ENCODE measurements around the gene AP3M1.
"Not testable (repeated sequence)": the region's sequence is repeated elsewhere in the genome, so short reads cannot be mapped to it uniquely, and the experiment has no call there.

AP3M1 gene, protein sequence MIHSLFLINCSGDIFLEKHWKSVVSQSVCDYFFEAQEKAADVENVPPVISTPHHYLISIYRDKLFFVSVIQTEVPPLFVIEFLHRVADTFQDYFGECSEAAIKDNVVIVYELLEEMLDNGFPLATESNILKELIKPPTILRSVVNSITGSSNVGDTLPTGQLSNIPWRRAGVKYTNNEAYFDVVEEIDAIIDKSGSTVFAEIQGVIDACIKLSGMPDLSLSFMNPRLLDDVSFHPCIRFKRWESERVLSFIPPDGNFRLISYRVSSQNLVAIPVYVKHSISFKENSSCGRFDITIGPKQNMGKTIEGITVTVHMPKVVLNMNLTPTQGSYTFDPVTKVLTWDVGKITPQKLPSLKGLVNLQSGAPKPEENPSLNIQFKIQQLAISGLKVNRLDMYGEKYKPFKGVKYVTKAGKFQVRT

GRCh38 chr10:74150204-74150989 lies at the start of gene AP3M1:
Gene AP3M1, minus strand, starts transcription at chr10:74150828. Its CDS starts 12,449 bp downstream, at chr10:74138379.
- TF ChIP-seq, protein P1, sequence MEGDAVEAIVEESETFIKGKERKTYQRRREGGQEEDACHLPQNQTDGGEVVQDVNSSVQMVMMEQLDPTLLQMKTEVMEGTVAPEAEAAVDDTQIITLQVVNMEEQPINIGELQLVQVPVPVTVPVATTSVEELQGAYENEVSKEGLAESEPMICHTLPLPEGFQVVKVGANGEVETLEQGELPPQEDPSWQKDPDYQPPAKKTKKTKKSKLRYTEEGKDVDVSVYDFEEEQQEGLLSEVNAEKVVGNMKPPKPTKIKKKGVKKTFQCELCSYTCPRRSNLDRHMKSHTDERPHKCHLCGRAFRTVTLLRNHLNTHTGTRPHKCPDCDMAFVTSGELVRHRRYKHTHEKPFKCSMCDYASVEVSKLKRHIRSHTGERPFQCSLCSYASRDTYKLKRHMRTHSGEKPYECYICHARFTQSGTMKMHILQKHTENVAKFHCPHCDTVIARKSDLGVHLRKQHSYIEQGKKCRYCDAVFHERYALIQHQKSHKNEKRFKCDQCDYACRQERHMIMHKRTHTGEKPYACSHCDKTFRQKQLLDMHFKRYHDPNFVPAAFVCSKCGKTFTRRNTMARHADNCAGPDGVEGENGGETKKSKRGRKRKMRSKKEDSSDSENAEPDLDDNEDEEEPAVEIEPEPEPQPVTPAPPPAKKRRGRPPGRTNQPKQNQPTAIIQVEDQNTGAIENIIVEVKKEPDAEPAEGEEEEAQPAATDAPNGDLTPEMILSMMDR (IDR thresholded peaks at IDR 0.05; ENCODE audit: control insufficient read depth, extremely low read depth, insufficient read depth): no peak
- no peak for DNase-seq (ENCODE audit: low read depth)
- peak within 1 kb of the TSS; percentile 96 for H3K4me3 ChIP-seq (ENCODE audit: low read depth, low read length)

- H3K4me3 ChIP-seq (ENCODE audit: low read depth, low read length): no peak overlapping the region
- TF ChIP-seq, protein P1 (IDR thresholded peaks at IDR 0.05; ENCODE audit: control insufficient read depth, extremely low read depth, insufficient read depth): no peak
- no peak for DNase-seq (ENCODE audit: low read depth)
Observed at GRCh38 chr10:74199315-74199714, 48.7 kb upstream of the AP3M1 start.

- TF ChIP-seq, protein P1 (IDR thresholded peaks at IDR 0.05; ENCODE audit: control insufficient read depth, extremely low read depth, insufficient read depth): no peak
- no peak for DNase-seq (ENCODE audit: low read depth)
- H3K4me3 ChIP-seq (ENCODE audit: low read depth, low read length): no peak overlapping the region
Observed at GRCh38 chr10:74194999-74195398, 44.4 kb upstream of the AP3M1 start.

GRCh38 chr10:74194545-74194944 lies 43.9 kb upstream of the AP3M1 start:
- TF ChIP-seq, protein P1 (IDR thresholded peaks at IDR 0.05; ENCODE audit: control insufficient read depth, extremely low read depth, insufficient read depth): no peak
- DNase-seq (ENCODE audit: low read depth): no peak
- no peak overlapping the region for H3K4me3 ChIP-seq (ENCODE audit: low read depth, low read length)

GRCh38 chr10:74190494-74190893 lies 39.9 kb upstream of the AP3M1 start:
- TF ChIP-seq, protein P1 (IDR thresholded peaks at IDR 0.05; ENCODE audit: control insufficient read depth, extremely low read depth, insufficient read depth): no peak
- no peak for DNase-seq (ENCODE audit: low read depth)
- peak overlapping the region; percentile 39 for H3K4me3 ChIP-seq (ENCODE audit: low read depth, low read length)

DNA sequence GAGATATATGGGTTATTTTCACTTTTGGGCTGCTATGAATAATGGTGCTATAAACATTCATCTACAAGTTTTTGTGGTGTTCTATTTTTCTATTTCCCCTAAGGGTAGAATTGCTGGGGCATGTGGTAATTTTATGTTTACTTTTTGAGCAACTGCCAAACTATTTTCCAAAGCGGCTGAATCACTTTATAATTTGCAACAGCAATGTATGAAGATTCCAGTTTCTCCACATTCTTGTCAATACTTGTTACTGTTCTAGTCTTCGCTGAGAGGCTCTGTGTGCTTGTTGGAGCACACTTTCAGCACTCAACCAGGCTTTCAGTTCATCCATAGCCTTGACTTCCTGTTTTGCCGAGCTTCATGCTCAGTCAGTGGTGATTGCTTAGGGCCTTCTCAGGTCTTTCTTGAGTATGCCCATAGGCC lies 39.4 kb upstream of the AP3M1 start:
- peak; percentile 87 for DNase-seq (ENCODE audit: low read depth)
- peak overlapping the region; percentile 39 for H3K4me3 ChIP-seq (ENCODE audit: low read depth, low read length)
- TF ChIP-seq, protein P1 (IDR thresholded peaks at IDR 0.05; ENCODE audit: control insufficient read depth, extremely low read depth, insufficient read depth): no peak

DNA sequence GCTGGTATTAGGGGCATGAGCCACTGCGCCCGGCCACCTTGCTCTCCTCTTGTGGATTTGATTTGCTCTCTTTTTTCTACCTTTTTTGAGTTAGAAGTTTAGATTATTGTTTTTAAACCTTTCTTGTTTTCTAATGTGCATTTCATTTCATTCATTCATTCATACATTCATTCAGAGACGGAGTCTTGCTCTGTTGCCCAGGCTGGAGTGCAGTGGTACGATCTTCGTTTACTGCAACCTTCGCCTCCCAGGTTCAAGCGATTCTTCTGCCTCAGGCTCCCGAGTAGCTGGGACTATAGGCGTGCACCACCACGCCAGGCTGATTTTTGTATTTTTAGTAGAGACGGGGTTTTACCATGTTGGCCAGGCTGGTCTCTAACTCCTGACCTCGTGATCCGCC lies 38.0 kb upstream of the AP3M1 start:
- not testable (repeated sequence) for DNase-seq (ENCODE audit: low read depth); H3K4me3 ChIP-seq (ENCODE audit: low read depth, low read length)

Measured in LNCaP clone FGC (cell line).